AG09309 (cell line): ENCODE measurements around the gene DEF6.
A peak's percentile ranks its signal among the peaks of the same experiment; 100 is the strongest.

Experiments
- DNase-seq: peaks from one replicate; pipeline ENCODE4 v3.0.0-alpha.2; 2010; ENCODE audit warnings: low read depth
- H3K4me3 ChIP-seq: 2 replicates; pipeline ENCODE4 v1.5.1; 2011; ENCODE audit warnings: mild to moderate bottlenecking, low read depth, low read length, moderate library complexity; ENCODE audit not compliant: control insufficient read depth
- CTCF ChIP-seq: IDR thresholded peaks from 2 replicates; pipeline ENCODE4 v1.5.1; 2011; ENCODE audit warnings: mild to moderate bottlenecking, low read depth, low read length, inconsistent platforms; ENCODE audit not compliant: insufficient read depth, control insufficient read depth; ENCODE audit errors: missing control alignments

DEF6 gene

GRCh38 chr6:35363293-35363750 lies 65.7 kb downstream of the DEF6 start:
- TF ChIP-seq CTCF = no peak
- no peak for DNase-seq
- H3K4me3 ChIP-seq = no peak overlapping the region

- DNase-seq = no peak
- H3K4me3 ChIP-seq = no peak overlapping the region
- no peak for TF ChIP-seq CTCF
Measured at GRCh38 chr6:35365594-35366203, 68.1 kb downstream of the DEF6 start.

GRCh38 chr6:35366204-35366596 lies 68.6 kb downstream of the DEF6 start:
- DNase-seq = no peak
- TF ChIP-seq CTCF = no peak
- no peak overlapping the region for H3K4me3 ChIP-seq

- H3K4me3 ChIP-seq = no peak overlapping the region
- DNase-seq = no peak
- no peak for TF ChIP-seq CTCF
Measured at GRCh38 chr6:35367646-35368037, 70.0 kb downstream of the DEF6 start.

- H3K4me3 ChIP-seq = no peak overlapping the region
- DNase-seq = no peak
- TF ChIP-seq CTCF = no peak
Measured at GRCh38 chr6:35368038-35368887, 70.6 kb downstream of the DEF6 start.

- no peak overlapping the region; the same call in none of the 2 replicates for H3K4me3 ChIP-seq
- no peak for TF ChIP-seq CTCF
- peak; percentile 95 for DNase-seq
Measured at GRCh38 chr6:35370124-35370741, 72.6 kb downstream of the DEF6 start.
